GM18909 (cell line): Measurements from ENCODE around the gene GALR3.

Experiments
- ATAC-seq: cut with Tn5 transposase; IDR thresholded peaks from one replicate; pipeline ENCODE4 v1.9.1; 2021; ENCODE audit warnings: mild to moderate bottlenecking; ENCODE audit not compliant: unreplicated experiment, poor library complexity

Gene GALR3

GRCh38 chr22:37855462-37855861, 32.3 kb downstream of the GALR3 start:
- no peak for ATAC-seq

- ATAC-seq, result no peak
These were observed 37.7 kb downstream of the GALR3 start for GRCh38 chr22:37860796-37861421.

DNA sequence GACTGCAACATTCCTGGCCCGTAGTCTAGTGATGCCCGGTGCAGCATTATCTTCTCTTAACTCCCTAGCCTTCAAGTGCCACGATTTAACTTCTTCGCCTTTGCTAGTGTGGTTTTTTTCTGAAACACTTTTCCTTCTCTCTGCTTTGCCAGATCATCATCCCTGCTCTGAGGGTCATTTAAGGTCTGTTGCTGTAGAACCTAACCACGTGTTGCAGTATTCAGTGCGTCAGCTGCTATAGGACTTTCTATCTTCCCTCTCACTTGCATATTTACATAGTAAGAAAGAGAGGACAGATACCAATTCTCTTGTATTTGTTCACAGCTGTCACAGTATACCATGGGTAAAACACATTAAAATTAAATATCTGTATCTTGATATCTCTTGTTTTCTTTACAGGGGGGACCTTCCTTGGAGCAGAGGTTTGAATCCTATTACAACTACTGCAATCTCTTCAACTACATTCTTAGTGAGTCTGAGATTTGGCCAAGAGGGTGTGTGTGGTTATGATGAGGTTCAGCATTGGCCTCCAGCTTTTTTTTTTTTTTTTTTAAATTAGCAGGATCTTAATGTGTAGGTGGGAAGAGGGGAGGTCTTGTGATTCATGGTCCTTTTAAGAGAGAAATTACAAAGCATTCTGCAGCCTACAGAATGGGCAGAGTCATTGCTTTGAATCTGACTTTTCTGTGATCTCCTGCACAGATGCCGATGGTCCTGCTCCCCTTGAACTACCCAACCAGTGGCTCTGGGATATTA, 39.6 kb downstream of the GALR3 start:
- ATAC-seq, result no peak

DNA sequence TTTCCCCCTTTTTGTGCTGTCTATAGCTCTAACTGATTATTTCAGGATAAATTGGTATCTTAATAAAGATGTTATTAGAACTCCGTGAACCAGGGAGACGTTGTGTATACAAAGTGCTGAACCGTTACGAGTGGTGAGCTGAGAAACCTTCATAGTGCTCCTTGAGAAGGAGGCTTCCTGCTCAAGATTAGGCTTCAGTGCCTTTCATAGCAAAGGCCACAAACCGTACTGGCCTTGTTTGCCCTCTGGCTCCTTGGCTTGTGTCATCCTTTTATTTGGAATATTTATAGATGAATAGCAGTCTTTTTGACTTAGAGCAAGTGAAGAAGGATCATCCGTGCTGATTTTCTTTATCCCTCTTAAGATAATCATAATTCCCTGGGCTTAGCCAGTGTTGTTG, 42.3 kb downstream of the GALR3 start:
- ATAC-seq, result no peak

- no peak for ATAC-seq
These were observed 47.1 kb downstream of the GALR3 start for GRCh38 chr22:37870273-37870672.
